ENCODE results near the gene BAIAP2L2.
"Not testable (repeated sequence)": the region's sequence is repeated elsewhere in the genome, so short reads cannot be mapped to it uniquely, and the experiment has no call there.

The BAIAP2L2 gene

DNA sequence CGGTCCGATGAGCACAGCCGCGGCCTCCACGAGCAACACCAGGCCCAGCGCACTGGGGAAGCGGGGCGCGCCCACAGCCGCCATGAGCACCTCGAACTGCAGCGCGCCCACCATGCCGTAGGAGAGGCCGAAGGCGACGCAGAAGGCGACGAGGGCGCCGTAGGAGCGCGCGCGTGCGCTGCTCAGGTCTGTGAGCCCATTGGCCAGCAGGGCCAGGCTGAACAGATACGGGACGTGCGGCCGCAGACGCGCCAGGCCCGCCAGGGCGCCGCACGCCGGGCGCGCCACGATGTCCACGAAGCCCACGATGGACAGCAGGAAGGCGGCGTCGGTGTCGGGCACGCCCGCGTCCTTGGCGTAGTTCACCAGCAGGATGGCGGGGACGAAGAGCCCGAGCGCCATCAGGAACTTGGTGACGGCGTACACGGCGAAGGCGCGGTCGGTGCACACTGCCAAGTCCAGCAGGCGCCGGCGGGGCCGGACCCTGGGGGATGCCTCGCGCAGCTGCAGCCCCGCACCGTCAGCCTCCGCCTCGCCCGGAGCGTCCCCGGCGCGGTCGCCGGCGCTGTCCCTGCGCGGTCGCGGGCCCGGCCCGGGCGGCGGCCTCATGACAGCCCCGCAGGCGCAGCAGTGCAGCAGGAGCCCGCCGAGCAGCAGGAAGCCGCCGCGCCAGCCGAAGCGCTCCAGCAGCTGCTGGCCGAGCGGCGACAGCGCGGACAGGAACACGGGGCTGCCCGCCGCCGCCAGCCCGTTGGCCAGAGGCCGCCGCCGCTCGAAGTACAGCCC lies 29.4 kb downstream of the BAIAP2L2 start:
- Histone ChIP-seq H3K36me3 (ENCODE audit: control insufficient read depth in 1 of 2, insufficient read depth in 2 of 2, low read length in 2 of 2) (no peaks in the 10 kb centered on the region), H3K4me1 (ENCODE audit: control insufficient read depth in 1 of 2, insufficient read depth in 2 of 2, low read length in 2 of 2) (peaks cover 14 to 21% of the 10 kb centered on the region in 2 experiments), H2BK5ac (ENCODE audit: low read depth, low read length, poor library complexity) (no peak overlapping the region), H3K4me3 (ENCODE audit: low read depth, low read length) (peak overlapping the region; percentile 48), H4K91ac (ENCODE audit: low read depth, low read length) (no peak overlapping the region), H3K14ac (ENCODE audit: low read length) (no peak overlapping the region), H3K23ac (ENCODE audit: low read length) (no peak overlapping the region), H3K9me3 (ENCODE audit: insufficient read depth, low read depth, low read length) (peaks cover 1% of the 10 kb centered on the region), H3K27ac (ENCODE audit: low read depth, low read length) (no peak overlapping the region), H4K12ac (ENCODE audit: low read depth, low read length) (no peak overlapping the region), H3K9ac (ENCODE audit: low read length) (no peak overlapping the region), H2AFZ (ENCODE audit: insufficient read depth, low read length, poor library complexity) (peak overlapping the region; percentile 65), H2BK120ac (ENCODE audit: insufficient read depth, low read length, poor library complexity) (no peak overlapping the region), H3K4ac (ENCODE audit: low read depth, low read length) (no peak overlapping the region), H2AK5ac (ENCODE audit: low read length) (no peak overlapping the region), H3K27me3 (ENCODE audit: insufficient read depth, low read length) (peaks cover 11% of the 10 kb centered on the region), H4K8ac (ENCODE audit: low read depth, low read length) (no peak overlapping the region), H3K4me2 (ENCODE audit: low read length) (peak overlapping the region; percentile 70), H2BK12ac (ENCODE audit: low read length) (no peak overlapping the region), H3K18ac (ENCODE audit: low read length) (no peak overlapping the region), H3K79me2 (ENCODE audit: control insufficient read depth, insufficient read depth, low read length, poor library complexity) (no peaks in the 10 kb centered on the region), H3K79me1 (ENCODE audit: low read length) (no peaks in the 10 kb centered on the region)
- WGBS (ENCODE audit: extremely low coverage, insufficient coverage, insufficient read length): no CpG with 5 or more reads among the region's 110 CpGs
- DNase-seq: peak in 1 of 2 donors; percentile 47

DNA sequence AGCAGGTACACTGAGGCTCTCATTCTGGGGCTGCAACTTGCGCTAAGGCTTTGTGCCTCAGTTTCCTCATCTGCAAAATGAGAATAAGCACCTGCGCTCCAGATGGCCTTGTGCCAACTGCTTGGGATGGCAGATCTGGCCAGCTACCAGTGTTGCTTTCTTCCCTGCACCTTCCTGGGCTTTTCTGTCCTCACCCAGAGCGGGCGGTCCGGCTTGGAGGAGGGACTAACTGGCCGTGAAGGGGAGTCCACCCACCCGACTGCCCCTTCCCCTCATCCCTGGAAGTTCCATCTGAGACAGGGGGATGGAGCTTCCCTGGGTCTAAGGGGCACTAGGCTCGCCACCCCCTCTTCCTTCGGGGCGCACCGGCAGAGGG lies 30.0 kb downstream of the BAIAP2L2 start:
- Histone ChIP-seq H3K27ac (ENCODE audit: low read depth, low read length) (no peak overlapping the region), H3K4me2 (ENCODE audit: low read length) (no peak overlapping the region), H3K18ac (ENCODE audit: low read length) (no peak overlapping the region), H2BK120ac (ENCODE audit: insufficient read depth, low read length, poor library complexity) (no peak overlapping the region), H3K79me2 (ENCODE audit: control insufficient read depth, insufficient read depth, low read length, poor library complexity) (no peaks in the 10 kb centered on the region), H3K4me3 (ENCODE audit: low read depth, low read length) (no peak overlapping the region), H3K23ac (ENCODE audit: low read length) (no peak overlapping the region), H3K79me1 (ENCODE audit: low read length) (no peaks in the 10 kb centered on the region), H4K91ac (ENCODE audit: low read depth, low read length) (no peak overlapping the region), H4K8ac (ENCODE audit: low read depth, low read length) (no peak overlapping the region), H3K9me3 (ENCODE audit: insufficient read depth, low read depth, low read length) (peaks cover 1% of the 10 kb centered on the region), H3K9ac (ENCODE audit: low read length) (no peak overlapping the region), H2AFZ (ENCODE audit: insufficient read depth, low read length, poor library complexity) (no peak overlapping the region), H2BK12ac (ENCODE audit: low read length) (no peak overlapping the region), H3K27me3 (ENCODE audit: insufficient read depth, low read length) (peaks cover 11% of the 10 kb centered on the region), H2BK5ac (ENCODE audit: low read depth, low read length, poor library complexity) (no peak overlapping the region), H3K4me1 (ENCODE audit: control insufficient read depth in 1 of 2, insufficient read depth in 2 of 2, low read length in 2 of 2) (peaks cover 14 to 21% of the 10 kb centered on the region in 2 experiments), H2AK5ac (ENCODE audit: low read length) (no peak overlapping the region), H3K4ac (ENCODE audit: low read depth, low read length) (no peak overlapping the region), H4K12ac (ENCODE audit: low read depth, low read length) (no peak overlapping the region), H3K14ac (ENCODE audit: low read length) (no peak overlapping the region), H3K36me3 (ENCODE audit: control insufficient read depth in 1 of 2, insufficient read depth in 2 of 2, low read length in 2 of 2) (peaks cover 0 to 2% of the 10 kb centered on the region in 2 experiments)
- DNase-seq: no peak
- no CpG with 5 or more reads among the region's 11 CpGs for WGBS (ENCODE audit: extremely low coverage, insufficient coverage, insufficient read length)

GRCh38 chr22:38079804-38080203 lies 30.7 kb downstream of the BAIAP2L2 start:
- no peak overlapping the region for H3K18ac ChIP-seq (ENCODE audit: low read length)
- no peak overlapping the region for H2BK5ac ChIP-seq (ENCODE audit: low read depth, low read length, poor library complexity)
- no peak overlapping the region for H2AK5ac ChIP-seq (ENCODE audit: low read length)
- H3K79me2 ChIP-seq (ENCODE audit: control insufficient read depth, insufficient read depth, low read length, poor library complexity): no peaks in the 10 kb centered on the region
- peaks cover 11% of the 10 kb centered on the region for H3K27me3 ChIP-seq (ENCODE audit: insufficient read depth, low read length)
- H3K27ac ChIP-seq (ENCODE audit: low read depth, low read length): no peak overlapping the region
- H3K9me3 ChIP-seq (ENCODE audit: insufficient read depth, low read depth, low read length): peaks cover 1% of the 10 kb centered on the region
- DNase-seq: no peak
- WGBS (ENCODE audit: extremely low coverage, insufficient coverage, insufficient read length): no CpG with 5 or more reads among the region's 7 CpGs
- no peak overlapping the region for H3K23ac ChIP-seq (ENCODE audit: low read length)
- H3K4me1 ChIP-seq (ENCODE audit: control insufficient read depth in 1 of 2, insufficient read depth in 2 of 2, low read length in 2 of 2): peaks cover 14 to 21% of the 10 kb centered on the region in 2 experiments
- no peaks in the 10 kb centered on the region for H3K79me1 ChIP-seq (ENCODE audit: low read length)
- peaks cover 4 to 7% of the 10 kb centered on the region in 2 experiments for H3K36me3 ChIP-seq (ENCODE audit: control insufficient read depth in 1 of 2, insufficient read depth in 2 of 2, low read length in 2 of 2)
- no peak overlapping the region for H4K12ac ChIP-seq (ENCODE audit: low read depth, low read length)
- no peak overlapping the region for H2BK12ac ChIP-seq (ENCODE audit: low read length)
- no peak overlapping the region for H3K14ac ChIP-seq (ENCODE audit: low read length)
- no peak overlapping the region for H3K4me3 ChIP-seq (ENCODE audit: low read depth, low read length)
- no peak overlapping the region for H3K4me2 ChIP-seq (ENCODE audit: low read length)
- H4K8ac ChIP-seq (ENCODE audit: low read depth, low read length): no peak overlapping the region
- H4K91ac ChIP-seq (ENCODE audit: low read depth, low read length): no peak overlapping the region
- no peak overlapping the region for H3K4ac ChIP-seq (ENCODE audit: low read depth, low read length)
- H2BK120ac ChIP-seq (ENCODE audit: insufficient read depth, low read length, poor library complexity): no peak overlapping the region
- H2AFZ ChIP-seq (ENCODE audit: insufficient read depth, low read length, poor library complexity): no peak overlapping the region
- H3K9ac ChIP-seq (ENCODE audit: low read length): no peak overlapping the region

DNA sequence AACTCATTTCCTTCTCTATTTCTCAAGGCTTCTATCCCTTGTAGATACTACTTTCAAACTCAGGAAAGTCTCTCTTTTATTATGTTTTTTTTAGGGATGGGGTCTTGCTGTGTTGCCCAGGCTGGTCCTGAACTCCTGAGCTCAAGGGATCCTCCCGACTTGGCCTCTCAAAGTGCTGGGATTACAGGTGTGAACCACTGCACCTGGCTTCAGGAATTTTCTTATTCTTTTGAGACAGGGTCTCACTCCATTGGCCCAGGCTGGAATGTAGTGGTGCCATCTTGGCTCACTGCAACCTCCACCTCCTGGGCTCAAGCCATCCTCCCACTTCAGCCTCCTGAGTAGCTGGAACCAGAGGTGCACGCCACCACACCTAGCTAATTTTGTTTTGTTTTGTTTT lies 31.3 kb downstream of the BAIAP2L2 start:
- not testable (repeated sequence) for H2BK5ac ChIP-seq (ENCODE audit: low read depth, low read length, poor library complexity); H3K23ac ChIP-seq (ENCODE audit: low read length); H4K91ac ChIP-seq (ENCODE audit: low read depth, low read length); DNase-seq; H2BK120ac ChIP-seq (ENCODE audit: insufficient read depth, low read length, poor library complexity); H4K12ac ChIP-seq (ENCODE audit: low read depth, low read length); H2AK5ac ChIP-seq (ENCODE audit: low read length); H4K8ac ChIP-seq (ENCODE audit: low read depth, low read length); H3K18ac ChIP-seq (ENCODE audit: low read length); H3K9me3 ChIP-seq (ENCODE audit: insufficient read depth, low read depth, low read length); H3K79me1 ChIP-seq (ENCODE audit: low read length); H3K4me3 ChIP-seq (ENCODE audit: low read depth, low read length); H2AFZ ChIP-seq (ENCODE audit: insufficient read depth, low read length, poor library complexity); H3K4me2 ChIP-seq (ENCODE audit: low read length); H3K14ac ChIP-seq (ENCODE audit: low read length); H3K79me2 ChIP-seq (ENCODE audit: control insufficient read depth, insufficient read depth, low read length, poor library complexity); H3K9ac ChIP-seq (ENCODE audit: low read length); H3K4ac ChIP-seq (ENCODE audit: low read depth, low read length); H2BK12ac ChIP-seq (ENCODE audit: low read length); H3K27ac ChIP-seq (ENCODE audit: low read depth, low read length)
- WGBS (ENCODE audit: extremely low coverage, insufficient coverage, insufficient read length): no CpG with 5 or more reads among the region's 2 CpGs
- H3K27me3 ChIP-seq (ENCODE audit: insufficient read depth, low read length): peaks cover 11% of the 10 kb centered on the region
- peaks cover 9 to 13% of the 10 kb centered on the region in 2 experiments for H3K36me3 ChIP-seq (ENCODE audit: control insufficient read depth in 1 of 2, insufficient read depth in 2 of 2, low read length in 2 of 2)
- H3K4me1 ChIP-seq (ENCODE audit: control insufficient read depth in 1 of 2, insufficient read depth in 2 of 2, low read length in 2 of 2): peaks cover 10 to 16% of the 10 kb centered on the region in 2 experiments
